HepG2 (cell line): ENCODE data around the gene AHCYL2. TPM values are rescaled to one million over a fixed set of nuclear protein-coding genes. Genes with fewer than 3 reads are reported as not detected.

Experiments
- ATAC-seq: fragments of 200-7000 bp; cut with Tn5 transposase; 3 replicates; pipeline ENCODE4 v1.9.1; 2020; ENCODE audit warnings: mild to moderate bottlenecking, moderate library complexity
- BruUV-seq: library from RNA; stranded (reverse); fragments of 400-500 nt; replicated peaks from 2 replicates; lab custom pipeline; 2021; lab: Mats Ljungman, UMichigan
- CTCF ChIA-PET: fragments of 300-600 bp; formaldehyde crosslinking; extraction: SDS; loops from one replicate; lab custom pipeline; 2021; ENCODE audit warnings: low total read pairs, inconsistent platforms, low intra/inter-chr PET ratio; lab: Yijun Ruan, JAX
- POLR2A ChIA-PET: fragments of 350-600 bp; sonication (Branson Sonifier 250); formaldehyde crosslinking; loops from one replicate; lab custom pipeline; 2020; ENCODE audit warnings: antibody characterized with exemption, inconsistent platforms; lab: Yijun Ruan, JAX
- DNase-seq: peaks from one replicate; pipeline ENCODE4 v3.0.0-alpha.2; 2015; ENCODE audit warnings: low spot score
- FAIRE-seq: peaks from 3 replicates; lab custom pipeline; 2011; peaks lifted over from hg19 to GRCh38; lab: Jason Lieb, UNC
- H2AFZ ChIP-seq: one replicate; pipeline ENCODE4 v1.6.1; 2011; ENCODE audit warnings: low read length, inconsistent platforms
- H3K27ac ChIP-seq: fragments of 300-600 bp; 3 replicates; pipeline ENCODE4 v1.8.0; 2011; ENCODE audit warnings: mixed run types, mild to moderate bottlenecking, mixed read lengths, low read length, inconsistent platforms; ENCODE audit not compliant: insufficient read depth; ENCODE audit errors: extremely low read length
- H3K27me3 ChIP-seq, 2 experiments: fragments of 200-600 bp in 1 of 2; 2 replicates in 1 of 2; 3 replicates in 1 of 2; pipeline versions ENCODE4 v1.6.0 to v1.8.0; 2011; ENCODE audit warnings: low read length in 2 of 2, mild to moderate bottlenecking in 2 of 2, moderate library complexity in 2 of 2, inconsistent platforms in 1 of 2; ENCODE audit not compliant: insufficient read depth in 2 of 2, control insufficient read depth in 1 of 2
- H3K36me3 ChIP-seq, 2 experiments: fragments of 200-600 bp in 1 of 2; replicated peaks in 1 of 2; 2 replicates in 1 of 2; 3 replicates in 1 of 2; pipeline versions ENCODE4 v1.5.1 to v1.8.0; 2011; ENCODE audit warnings: low read length in 2 of 2, inconsistent platforms in 1 of 2; ENCODE audit not compliant: insufficient read depth in 2 of 2, control insufficient read depth in 1 of 2
- H3K4me1 ChIP-seq: 2 replicates; pipeline ENCODE4 v1.5.1; 2012; ENCODE audit warnings: low read length, inconsistent platforms; ENCODE audit not compliant: insufficient read depth
- H3K4me2 ChIP-seq: 2 replicates; pipeline ENCODE4 v1.6.0; 2011; ENCODE audit warnings: low read depth, low read length, inconsistent platforms
- H3K4me3 ChIP-seq, 3 experiments: fragments of 200-600 bp in 1 of 3; sonication (generic), shearing (Covaris generic) in 1 of 3; replicated peaks in 1 of 3; 2 replicates each; pipeline ENCODE4 v1.5.1; 2011 to 2016; ENCODE audit warnings: low read length in 3 of 3, inconsistent platforms in 2 of 3, low read depth in 2 of 3, mild to moderate bottlenecking in 2 of 3, control low read depth in 1 of 3, mixed read lengths in 1 of 3; ENCODE audit not compliant: insufficient read depth in 1 of 3
- H3K79me2 ChIP-seq: one replicate; pipeline ENCODE4 v1.6.1; 2011; ENCODE audit warnings: low read length, inconsistent platforms; ENCODE audit not compliant: insufficient read depth
- H3K9ac ChIP-seq: 2 replicates; pipeline ENCODE4 v1.6.0; 2011; ENCODE audit warnings: mild to moderate bottlenecking, low read depth, low read length, inconsistent platforms; ENCODE audit not compliant: insufficient read depth
- H3K9me3 ChIP-seq: 2 replicates; pipeline ENCODE4 v1.5.1; 2012; ENCODE audit warnings: mild to moderate bottlenecking, low read length
- H4K20me1 ChIP-seq: 2 replicates; pipeline ENCODE4 v1.6.0; 2011; ENCODE audit warnings: inconsistent platforms, mild to moderate bottlenecking, low read length, moderate library complexity; ENCODE audit not compliant: insufficient read depth
- FOXK1 ChIP-seq: sonication (generic); formaldehyde crosslinking; IDR thresholded peaks from 2 replicates; pipeline ENCODE4 v1.4.0; 2020; ENCODE audit warnings: low read depth, missing genetic modification reagents, borderline replicate concordance
- HCFC1 ChIP-seq: fragments of 150-350 bp; IDR thresholded peaks from 2 replicates; pipeline ENCODE4 v1.6.1; 2014; ENCODE audit warnings: low read depth, low read length
- MAF1 ChIP-seq: sonication (generic); formaldehyde crosslinking; IDR thresholded peaks from 2 replicates; pipeline ENCODE4 v1.5.0; 2020; ENCODE audit warnings: missing genetic modification reagents, borderline replicate concordance
- SIX4 ChIP-seq: sonication (generic); formaldehyde crosslinking; IDR thresholded peaks from 2 replicates; pipeline ENCODE4 v1.4.0; 2020; ENCODE audit warnings: missing genetic modification reagents
- ZNF646 ChIP-seq: sonication (generic); formaldehyde crosslinking; IDR thresholded peaks from 2 replicates; pipeline ENCODE4 v1.9.0; 2021; ENCODE audit warnings: mild to moderate bottlenecking, missing genetic modification reagents
- ZNF7 ChIP-seq: IDR thresholded peaks from 2 replicates; pipeline ENCODE4 v1.6.1; 2016; ENCODE audit warnings: missing biosample characterization, missing genetic modification reagents
- WGBS: methylation state at CpG from one replicate; pipeline ENCODE4 v1.1.6; 2017; ENCODE audit warnings: low lambda C conversion rate; 5-methylcytosine and 5-hydroxymethylcytosine counted together
- in situ Hi-C: cut with HindIII; loops from 2 replicates; pipeline ENCODE4 v1.10.0; 2017; ENCODE audit warnings: low pct_unique_long_range_greater_than_20kb; ENCODE audit not compliant: extremely low pct_ligation_motif_present
- intact Hi-C: fragments of 100-400 bp; cut with micrococcal nuclease; formaldehyde crosslinking; loops from one replicate; pipeline ENCODE4 v1.10.0; 2022; ENCODE audit not compliant: unreplicated experiment
- polyA plus RNA-seq, 8 experiments: library from polyadenylated mRNA; depleted of rRNA in 3 of 8; stranded (reverse) in 7 of 8; unstranded in 1 of 8; fragments of >200 nt; fragmentation: Illumina TruSeq in 4 of 8; extraction: Trizol in 4 of 8; gene quantifications; 2 replicates each; pipeline versions ENCODE4 v1.2.1 to v1.2.3, GENCODE V29; 2011 to 2016; ENCODE audit warnings: low read depth in 4 of 8, missing spikeins in 1 of 8, mixed read lengths in 1 of 8; ENCODE audit not compliant: insufficient read depth in 1 of 8
- total RNA-seq, 5 experiments: library from RNA; depleted of rRNA; stranded (reverse); fragments of >200 nt; fragmentation: Illumina TruSeq; extraction: Trizol; gene quantifications; 2 replicates each; pipeline ENCODE4 v1.2.3, GENCODE V29; 2016; ENCODE audit warnings: low read depth in 1 of 5

AHCYL2 gene
- total and polyA plus RNA-seq, 2 of the 13 experiments (the other 11 are each of a cell fraction or from before 2014, with no cell fraction given) = 9.5 to 14.7 TPM

- ATAC-seq (no peak), FAIRE-seq (no peak), DNase-seq (no peak)
- no peaks in the 10 kb centered on the region for H3K4me1 ChIP-seq
- ChIA-PET CTCF (no interaction called here), POLR2A (no interaction called here)
- H4K20me1 ChIP-seq = no peaks in the 10 kb centered on the region
- H3K4me3 ChIP-seq = no peak overlapping the region
- no TSS peak for BruUV-seq
- intact Hi-C loops = no loop called here
- in situ Hi-C loops = no loop called here
- H3K79me2 ChIP-seq = no peaks in the 10 kb centered on the region
- H3K36me3 ChIP-seq = 0 out of 5 replicates have a peak, but pooled peaks cover 3 to 4% of the 10 kb centered on the region in 2 experiments
- H3K4me2 ChIP-seq = no peak overlapping the region
- no peak overlapping the region for H3K9ac ChIP-seq
- TF ChIP-seq MAF1 (CRISPR knock-in tag) = no peak
- no peak for TF ChIP-seq SIX4 (CRISPR knock-in tag)
- no peak for TF ChIP-seq ZNF7 (CRISPR knock-in tag)
- TF ChIP-seq ZNF646 (CRISPR knock-in tag) = no peak
- TF ChIP-seq FOXK1 (CRISPR knock-in tag) = no peak
- TF ChIP-seq HCFC1 = no peak
- no peaks in the 10 kb centered on the region for H3K27me3 ChIP-seq
- no peak overlapping the region for H2AFZ ChIP-seq
- H3K27ac ChIP-seq = no peak overlapping the region
- no peaks in the 10 kb centered on the region for H3K9me3 ChIP-seq
- WGBS = 90% methylated on average over 2 of the region's 2 CpGs
These were observed 197.0 kb downstream of the AHCYL2 start for GRCh38 chr7:129421717-129422250.
